HepG2 (cell line): ENCODE results near the gene DAB2. TPM values are rescaled to one million over a fixed set of nuclear protein-coding genes. Genes with fewer than 3 reads are reported as not detected.

ENCODE experiments used
- ATAC-seq: fragments of 200-7000 bp; cut with Tn5 transposase; 3 replicates; pipeline ENCODE4 v1.9.1; 2020; ENCODE audit warnings: mild to moderate bottlenecking, moderate library complexity
- BruUV-seq: library from RNA; stranded (reverse); fragments of 400-500 nt; replicated peaks from 2 replicates; lab custom pipeline; 2021; lab: Mats Ljungman, UMichigan
- CTCF ChIA-PET: fragments of 300-600 bp; formaldehyde crosslinking; extraction: SDS; loops from one replicate; lab custom pipeline; 2021; ENCODE audit warnings: low total read pairs, inconsistent platforms, low intra/inter-chr PET ratio; lab: Yijun Ruan, JAX
- POLR2A ChIA-PET: fragments of 350-600 bp; sonication (Branson Sonifier 250); formaldehyde crosslinking; loops from one replicate; lab custom pipeline; 2020; ENCODE audit warnings: antibody characterized with exemption, inconsistent platforms; lab: Yijun Ruan, JAX
- DNase-seq: peaks from one replicate; pipeline ENCODE4 v3.0.0-alpha.2; 2015; ENCODE audit warnings: low spot score
- FAIRE-seq: peaks from 3 replicates; lab custom pipeline; 2011; peaks lifted over from hg19 to GRCh38; lab: Jason Lieb, UNC
- H2AFZ ChIP-seq: one replicate; pipeline ENCODE4 v1.6.1; 2011; ENCODE audit warnings: low read length, inconsistent platforms
- H3K27ac ChIP-seq: fragments of 300-600 bp; 3 replicates; pipeline ENCODE4 v1.8.0; 2011; ENCODE audit warnings: mixed run types, mild to moderate bottlenecking, mixed read lengths, low read length, inconsistent platforms; ENCODE audit not compliant: insufficient read depth; ENCODE audit errors: extremely low read length
- H3K27me3 ChIP-seq, 2 experiments: fragments of 200-600 bp in 1 of 2; 2 replicates in 1 of 2; 3 replicates in 1 of 2; pipeline versions ENCODE4 v1.6.0 to v1.8.0; 2011; ENCODE audit warnings: low read length in 2 of 2, mild to moderate bottlenecking in 2 of 2, moderate library complexity in 2 of 2, inconsistent platforms in 1 of 2; ENCODE audit not compliant: insufficient read depth in 2 of 2, control insufficient read depth in 1 of 2
- H3K36me3 ChIP-seq, 2 experiments: fragments of 200-600 bp in 1 of 2; replicated peaks in 1 of 2; 2 replicates in 1 of 2; 3 replicates in 1 of 2; pipeline versions ENCODE4 v1.5.1 to v1.8.0; 2011; ENCODE audit warnings: low read length in 2 of 2, inconsistent platforms in 1 of 2; ENCODE audit not compliant: insufficient read depth in 2 of 2, control insufficient read depth in 1 of 2
- H3K4me1 ChIP-seq: 2 replicates; pipeline ENCODE4 v1.5.1; 2012; ENCODE audit warnings: low read length, inconsistent platforms; ENCODE audit not compliant: insufficient read depth
- H3K4me2 ChIP-seq: 2 replicates; pipeline ENCODE4 v1.6.0; 2011; ENCODE audit warnings: low read depth, low read length, inconsistent platforms
- H3K4me3 ChIP-seq, 3 experiments: fragments of 200-600 bp in 1 of 3; sonication (generic), shearing (Covaris generic) in 1 of 3; replicated peaks in 1 of 3; 2 replicates each; pipeline ENCODE4 v1.5.1; 2011 to 2016; ENCODE audit warnings: low read length in 3 of 3, inconsistent platforms in 2 of 3, low read depth in 2 of 3, mild to moderate bottlenecking in 2 of 3, control low read depth in 1 of 3, mixed read lengths in 1 of 3; ENCODE audit not compliant: insufficient read depth in 1 of 3
- H3K79me2 ChIP-seq: one replicate; pipeline ENCODE4 v1.6.1; 2011; ENCODE audit warnings: low read length, inconsistent platforms; ENCODE audit not compliant: insufficient read depth
- H3K9ac ChIP-seq: 2 replicates; pipeline ENCODE4 v1.6.0; 2011; ENCODE audit warnings: mild to moderate bottlenecking, low read depth, low read length, inconsistent platforms; ENCODE audit not compliant: insufficient read depth
- H3K9me3 ChIP-seq: 2 replicates; pipeline ENCODE4 v1.5.1; 2012; ENCODE audit warnings: mild to moderate bottlenecking, low read length
- H4K20me1 ChIP-seq: 2 replicates; pipeline ENCODE4 v1.6.0; 2011; ENCODE audit warnings: inconsistent platforms, mild to moderate bottlenecking, low read length, moderate library complexity; ENCODE audit not compliant: insufficient read depth
- PRDM10 ChIP-seq: sonication (generic); formaldehyde crosslinking; IDR thresholded peaks from 2 replicates; pipeline ENCODE4 v1.4.0; 2020; ENCODE audit warnings: low read depth, missing genetic modification reagents
- WGBS: methylation state at CpG from one replicate; pipeline ENCODE4 v1.1.6; 2017; ENCODE audit warnings: low lambda C conversion rate; 5-methylcytosine and 5-hydroxymethylcytosine counted together
- in situ Hi-C: cut with HindIII; loops from 2 replicates; pipeline ENCODE4 v1.10.0; 2017; ENCODE audit warnings: low pct_unique_long_range_greater_than_20kb; ENCODE audit not compliant: extremely low pct_ligation_motif_present
- intact Hi-C: fragments of 100-400 bp; cut with micrococcal nuclease; formaldehyde crosslinking; loops from one replicate; pipeline ENCODE4 v1.10.0; 2022; ENCODE audit not compliant: unreplicated experiment
- polyA plus RNA-seq, 8 experiments: library from polyadenylated mRNA; depleted of rRNA in 3 of 8; stranded (reverse) in 7 of 8; unstranded in 1 of 8; fragments of >200 nt; fragmentation: Illumina TruSeq in 4 of 8; extraction: Trizol in 4 of 8; gene quantifications; 2 replicates each; pipeline versions ENCODE4 v1.2.1 to v1.2.3, GENCODE V29; 2011 to 2016; ENCODE audit warnings: low read depth in 4 of 8, missing spikeins in 1 of 8, mixed read lengths in 1 of 8; ENCODE audit not compliant: insufficient read depth in 1 of 8
- total RNA-seq, 5 experiments: library from RNA; depleted of rRNA; stranded (reverse); fragments of >200 nt; fragmentation: Illumina TruSeq; extraction: Trizol; gene quantifications; 2 replicates each; pipeline ENCODE4 v1.2.3, GENCODE V29; 2016; ENCODE audit warnings: low read depth in 1 of 5

The DAB2 gene
- total and polyA plus RNA-seq, 2 of the 13 experiments (the other 11 are each of a cell fraction or from before 2014, with no cell fraction given), result 6.4 to 6.5 TPM

GRCh38 chr5:39323542-39323941, 101.2 kb downstream of the DAB2 start:
- Histone ChIP-seq H3K27me3 (no peaks in the 10 kb centered on the region), H3K9ac (no peak overlapping the region), H3K4me2 (no peak overlapping the region), H3K9me3 (no peaks in the 10 kb centered on the region), H4K20me1 (no peaks in the 10 kb centered on the region), H3K79me2 (no peaks in the 10 kb centered on the region), H3K4me3 (no peak overlapping the region), H3K4me1 (no peaks in the 10 kb centered on the region), H2AFZ (no peak overlapping the region), H3K27ac (no peak overlapping the region), H3K36me3 (no peaks in the 10 kb centered on the region)
- no peak for TF ChIP-seq PRDM10 (CRISPR knock-in tag)
- ATAC-seq (no peak), DNase-seq (no peak), FAIRE-seq (no peak)
- WGBS, result under 1% methylated on average over 3 of the region's 3 CpGs
- ChIA-PET CTCF (no interaction called here), POLR2A (no interaction called here)
- intact Hi-C loops, result no loop called here
- in situ Hi-C loops, result no loop called here
- BruUV-seq, result no TSS peak

Other genes starting within 250 kb of the DAB2 start
- gene FYB1, start 205.4 kb downstream of the DAB2 start, total RNA-seq (2016; rRNA removed; fragmentation: Illumina TruSeq; extraction: Trizol), result not detected in 2 replicates
- 0.03 TPM in 1 of 2 replicates, not detected in the other for gene FYB1, start 205.4 kb downstream of the DAB2 start, polyA plus RNA-seq (2011; rRNA removed)
- not detected in 2 replicates for gene C9, start 60.5 kb downstream of the DAB2 start, total RNA-seq (2016; rRNA removed; fragmentation: Illumina TruSeq; extraction: Trizol)
- gene C9, start 60.5 kb downstream of the DAB2 start, polyA plus RNA-seq (2011; rRNA removed), result not detected in 2 replicates